Type B pancreatic cell (in vitro differentiated cells): Measurements from ENCODE around the gene TTLL8. TPM values are rescaled to one million over a fixed set of nuclear protein-coding genes. Genes with fewer than 3 reads are reported as not detected.

Experiments used
- DNase-seq: peaks from one replicate; pipeline ENCODE4 v3.0.0; 2021; ENCODE audit warnings: mixed read lengths; ENCODE audit not compliant: unreplicated experiment; ENCODE audit errors: extremely low spot score
- H3K27ac Mint-ChIP-seq: 2 replicates; pipeline ENCODE4 v1.8.0; 2021; ENCODE audit warnings: mild to moderate bottlenecking, mixed read lengths
- H3K27me3 Mint-ChIP-seq: 2 replicates; pipeline ENCODE4 v1.8.0; 2021; ENCODE audit warnings: mixed read lengths
- H3K36me3 Mint-ChIP-seq: 2 replicates; pipeline ENCODE4 v1.8.0; 2021; ENCODE audit warnings: mixed read lengths
- H3K4me1 Mint-ChIP-seq: one replicate; pipeline ENCODE4 v1.8.0; 2021; ENCODE audit warnings: mixed read lengths; ENCODE audit not compliant: unreplicated experiment
- H3K4me3 Mint-ChIP-seq: 2 replicates; pipeline ENCODE4 v1.8.0; 2021; ENCODE audit warnings: mild to moderate bottlenecking, mixed read lengths
- H3K9me3 Mint-ChIP-seq: 2 replicates; pipeline ENCODE4 v1.8.0; 2021; ENCODE audit warnings: mixed read lengths
- CTCF ChIP-seq: fragments of 200-600 bp; sonication (generic); conservative IDR thresholded peaks from 2 replicates; pipeline ENCODE4 v1.5.0; 2021; ENCODE audit warnings: antibody characterized with exemption, mild to moderate bottlenecking
- total RNA-seq: library from RNA; stranded (reverse); gene quantifications from 2 replicates; pipeline ENCODE4 v1.2.1, GENCODE V29; 2021; ENCODE audit warnings: low replicate concordance

Gene TTLL8
- total RNA-seq, 1 donor from 2014 or later: not detected

DNA sequence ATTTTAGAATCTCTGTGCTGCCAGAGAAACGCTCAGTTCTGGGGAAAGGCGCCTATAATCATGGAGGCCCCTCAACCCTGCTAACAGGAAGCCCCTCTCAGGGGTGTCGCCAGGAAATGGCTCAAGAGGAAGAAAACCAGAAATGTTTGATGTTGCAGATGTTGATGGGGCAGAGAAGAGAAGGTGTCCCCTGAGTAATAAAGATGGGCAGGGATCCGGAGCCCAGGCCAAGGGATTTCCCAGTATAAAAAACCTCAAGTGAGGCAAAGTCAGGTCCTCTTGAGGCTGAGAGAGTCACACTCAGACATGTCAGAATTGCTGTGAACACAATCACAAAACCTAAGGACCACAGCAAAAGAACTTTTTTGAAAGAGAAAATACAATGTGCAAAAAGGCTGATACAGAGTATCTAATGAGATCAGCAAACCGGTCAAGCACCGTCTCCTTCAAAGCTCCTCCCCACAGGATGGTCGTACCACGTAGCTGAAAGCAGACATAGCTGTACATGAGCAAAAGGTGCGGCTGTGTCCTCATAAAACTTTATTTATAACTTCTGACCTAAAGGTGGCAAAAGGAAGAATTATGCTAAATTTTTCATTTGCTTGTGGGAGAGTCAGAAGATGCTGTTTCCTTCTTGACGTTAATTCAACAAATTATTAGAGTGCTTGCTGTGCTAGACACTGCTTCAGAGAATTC, 43.9 kb upstream of the TTLL8 start:
- H3K27ac Mint-ChIP-seq: no peak overlapping the region
- H3K9me3 Mint-ChIP-seq: no peaks in the 10 kb centered on the region
- no peak overlapping the region for H3K4me3 Mint-ChIP-seq
- H3K4me1 Mint-ChIP-seq: peaks cover 5% of the 10 kb centered on the region
- TF ChIP-seq CTCF: no peak
- no peaks in the 10 kb centered on the region for H3K36me3 Mint-ChIP-seq
- DNase-seq: no peak
- H3K27me3 Mint-ChIP-seq: no peaks in the 10 kb centered on the region

- no peaks in the 10 kb centered on the region for H3K27me3 Mint-ChIP-seq
- no peaks in the 10 kb centered on the region for H3K9me3 Mint-ChIP-seq
- no peak overlapping the region for H3K4me3 Mint-ChIP-seq
- no peaks in the 10 kb centered on the region for H3K36me3 Mint-ChIP-seq
- no peak overlapping the region for H3K27ac Mint-ChIP-seq
- no peaks in the 10 kb centered on the region for H3K4me1 Mint-ChIP-seq
- no peak for TF ChIP-seq CTCF
- DNase-seq: no peak
Observed at GRCh38 chr22:50098052-50098451, 40.0 kb upstream of the TTLL8 start.

DNA sequence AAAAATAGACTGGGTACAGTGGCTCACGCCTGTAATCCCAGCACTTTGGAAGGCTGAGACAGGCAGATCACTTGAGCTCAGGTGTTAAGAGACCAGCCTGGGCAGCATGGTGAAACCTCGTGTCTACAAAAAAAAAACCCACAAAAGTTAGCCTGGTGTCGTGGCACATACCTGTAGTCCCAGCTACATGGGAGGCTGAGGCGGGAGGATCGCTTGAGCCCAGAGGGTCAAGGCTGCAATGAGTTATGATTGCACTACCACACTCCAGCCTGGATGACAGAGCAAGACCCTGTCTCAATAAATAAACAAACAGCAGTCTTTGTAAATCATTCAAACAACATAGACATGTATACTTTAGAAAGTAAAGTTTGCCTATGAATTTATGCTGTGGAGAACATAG, 34.2 kb upstream of the TTLL8 start:
- no peak overlapping the region for H3K4me3 Mint-ChIP-seq
- no peaks in the 10 kb centered on the region for H3K36me3 Mint-ChIP-seq
- peaks cover under 1% of the 10 kb centered on the region for H3K27me3 Mint-ChIP-seq
- DNase-seq: no peak
- H3K9me3 Mint-ChIP-seq: no peaks in the 10 kb centered on the region
- H3K27ac Mint-ChIP-seq: no peak overlapping the region
- no peak for TF ChIP-seq CTCF
- H3K4me1 Mint-ChIP-seq: no peaks in the 10 kb centered on the region

- Mint-ChIP-seq H3K27ac (no peak overlapping the region), H3K9me3 (no peaks in the 10 kb centered on the region), H3K36me3 (no peaks in the 10 kb centered on the region), H3K4me1 (no peaks in the 10 kb centered on the region), H3K4me3 (no peak overlapping the region), H3K27me3 (peaks cover 4% of the 10 kb centered on the region)
- DNase-seq: no peak
- TF ChIP-seq CTCF: no peak
Observed at GRCh38 chr22:50091092-50091768, 33.1 kb upstream of the TTLL8 start.

- Mint-ChIP-seq H3K36me3 (no peaks in the 10 kb centered on the region), H3K9me3 (no peaks in the 10 kb centered on the region), H3K27ac (no peak overlapping the region), H3K27me3 (peaks cover 5% of the 10 kb centered on the region), H3K4me3 (no peak overlapping the region), H3K4me1 (peaks cover 1% of the 10 kb centered on the region)
- DNase-seq: no peak
- TF ChIP-seq CTCF: no peak
Observed at GRCh38 chr22:50090412-50090714, 32.3 kb upstream of the TTLL8 start.
